Peyer's patch (tissue), 4 donors: Measurements from ENCODE around the gene GRM1.

Experiments used
- CTCF ChIP-seq, 6 experiments: fragments of 450-650 bp in 4 of 6; fragments of 200-600 bp in 2 of 6; sonication (generic) in 1 of 6; IDR thresholded peaks; one replicate each; pipeline ENCODE4 v1.5.1; 2017 to 2019; ENCODE audit warnings: antibody characterized with exemption in 6 of 6, mild to moderate bottlenecking in 3 of 6, moderate library complexity in 1 of 6
- POLR2A ChIP-seq, 2 donors: fragments of 450-650 bp; IDR thresholded peaks; one replicate each; pipeline ENCODE4 v1.5.1; 2017; ENCODE audit warnings: antibody characterized with exemption in 2 of 2, mild to moderate bottlenecking in 2 of 2, moderate library complexity in 2 of 2

- TF ChIP-seq CTCF (IDR thresholded peaks at IDR 0.05) (no peak), POLR2A (IDR thresholded peaks at IDR 0.05) (no peak)
Observed at GRCh38 chr6:146339716-146340115, 310.9 kb downstream of the GRM1 start.
